Transverse colon (tissue), 4 donors: Measurements from ENCODE around the gene RNF144A.

Source experiments
- CTCF ChIP-seq, 5 experiments: fragments of 200-600 bp in 3 of 5; fragments of 450-650 bp in 2 of 5; sonication (generic) in 3 of 5; IDR thresholded peaks; 1 replicate in 2 of 5; 2 replicates in 3 of 5; pipeline ENCODE4 v1.5.1; 2016 to 2017; ENCODE audit warnings: antibody characterized with exemption in 5 of 5, inconsistent platforms in 3 of 5, mild to moderate bottlenecking in 2 of 5, moderate library complexity in 1 of 5
- POLR2A ChIP-seq: fragments of 450-650 bp; IDR thresholded peaks from one replicate; pipeline ENCODE4 v1.6.1; 2016; ENCODE audit warnings: antibody characterized with exemption, mild to moderate bottlenecking, moderate library complexity
- POLR2AphosphoS5 ChIP-seq, 3 donors: sonication (generic); formaldehyde crosslinking; IDR thresholded peaks; one replicate each; pipeline ENCODE4 v1.6.1; 2016; ENCODE audit warnings: antibody characterized with exemption in 3 of 3

- TF ChIP-seq CTCF (IDR thresholded peaks at IDR 0.05) = no peak
- TF ChIP-seq POLR2A = no peak
- TF ChIP-seq POLR2AphosphoS5 (IDR thresholded peaks at IDR 0.05) = no peak
These were observed 56.8 kb downstream of the RNF144A start for GRCh38 chr2:6973895-6974545.
